Prostate gland (tissue), 2 donors: ENCODE results near the gene ACOXL. TPM values are rescaled to one million over a fixed set of nuclear protein-coding genes. Genes with fewer than 3 reads are reported as not detected.

Source experiments
- DNase-seq: peaks from one replicate; pipeline ENCODE4 v3.0.0-alpha.2; 2019; ENCODE audit warnings: low spot score
- H3K27ac ChIP-seq, 2 donors: fragments of 200-600 bp; sonication (generic); 2 replicates each; pipeline ENCODE4 v1.5.1; 2017 to 2019
- H3K27me3 ChIP-seq: fragments of 200-600 bp; sonication (generic); replicated peaks from 2 replicates; pipeline ENCODE4 v1.5.1; 2019; ENCODE audit not compliant: insufficient read depth
- H3K36me3 ChIP-seq, 2 donors: fragments of 200-600 bp; sonication (generic); 1 replicate in 1 of 2; 2 replicates in 1 of 2; pipeline versions ENCODE4 v1.5.1 to v1.8.1; 2017 to 2019
- H3K4me1 ChIP-seq: fragments of 200-600 bp; sonication (generic); replicated peaks from 2 replicates; pipeline ENCODE4 v1.5.1; 2019
- H3K4me3 ChIP-seq, 2 donors: fragments of 200-600 bp; sonication (generic); 2 replicates each; pipeline ENCODE4 v1.5.1; 2017 to 2019
- H3K9me3 ChIP-seq: fragments of 200-600 bp; sonication (generic); 2 replicates; pipeline ENCODE4 v1.5.1; 2017
- CTCF ChIP-seq, 4 experiments: fragments of 200-600 bp in 2 of 4; fragments of 450-650 bp in 2 of 4; sonication (generic) in 2 of 4; IDR thresholded peaks; 1 replicate in 3 of 4; 2 replicates in 1 of 4; pipeline ENCODE4 v1.5.1; 2016 to 2019; ENCODE audit warnings: antibody characterized with exemption in 4 of 4, mild to moderate bottlenecking in 2 of 4, moderate library complexity in 2 of 4
- POLR2A ChIP-seq: fragments of 450-650 bp; IDR thresholded peaks from one replicate; pipeline ENCODE4 v1.6.1; 2016; ENCODE audit warnings: antibody characterized with exemption, mild to moderate bottlenecking
- POLR2AphosphoS5 ChIP-seq: sonication (generic); formaldehyde crosslinking; IDR thresholded peaks from one replicate; pipeline ENCODE4 v1.6.1; 2017; ENCODE audit warnings: antibody characterized with exemption
- WGBS: methylation state at CpG from one replicate; pipeline ENCODE4 v1.1.5; 2018; 5-methylcytosine and 5-hydroxymethylcytosine counted together
- intact Hi-C: fragments of 100-400 bp; cut with DNase I; formaldehyde crosslinking; loops from one replicate; pipeline ENCODE4 v1.14.2; 2022
- total RNA-seq, 2 donors: library from RNA; depleted of rRNA; stranded (reverse); fragments of >200 nt; gene quantifications; one replicate each; pipeline ENCODE4 v1.1.0, GENCODE V29; 2016

ACOXL gene
- total RNA-seq, 2 donors from 2014 or later: 8.0 to 8.3 TPM

- H3K36me3 ChIP-seq: no peaks in the 10 kb centered on the region
- no peaks in the 10 kb centered on the region for H3K27me3 ChIP-seq
- no peaks in the 10 kb centered on the region for H3K4me1 ChIP-seq
- intact Hi-C loops: no loop called here
- no peak overlapping the region for H3K4me3 ChIP-seq
- no peak for DNase-seq
- 95% methylated on average over 3 of the region's 3 CpGs for WGBS
- no peaks in the 10 kb centered on the region for H3K9me3 ChIP-seq
- no peak overlapping the region for H3K27ac ChIP-seq
- no peak for TF ChIP-seq POLR2A
- no peak for TF ChIP-seq CTCF (IDR thresholded peaks at IDR 0.05)
- TF ChIP-seq POLR2AphosphoS5: no peak
Measured at GRCh38 chr2:110878150-110878549, 145.8 kb downstream of the ACOXL start.

DNA sequence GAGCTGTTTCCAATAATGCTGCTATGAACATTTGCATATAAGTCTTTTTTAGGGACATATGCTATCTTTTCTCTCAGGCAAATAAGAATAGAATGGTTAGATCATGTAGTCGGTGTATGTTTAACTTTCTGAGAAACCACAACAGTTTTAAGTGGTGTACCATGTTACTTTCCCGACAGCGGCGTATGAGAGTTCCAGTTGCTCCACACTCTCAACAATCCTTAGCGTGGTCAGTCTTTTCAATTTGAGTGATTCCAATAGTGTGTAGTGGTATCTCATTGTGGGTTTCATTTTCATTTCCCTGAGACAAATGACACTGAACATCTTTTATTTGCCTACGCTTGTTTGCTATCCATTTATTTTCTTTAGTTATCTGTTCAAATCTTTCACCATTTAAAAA is 149.5 kb downstream of the ACOXL start:
- H3K4me1 ChIP-seq: no peaks in the 10 kb centered on the region
- H3K36me3 ChIP-seq: no peaks in the 10 kb centered on the region
- H3K9me3 ChIP-seq: no peaks in the 10 kb centered on the region
- intact Hi-C loops: no loop called here
- H3K4me3 ChIP-seq: no peak overlapping the region
- TF ChIP-seq POLR2A (no peak), CTCF (IDR thresholded peaks at IDR 0.05) (no peak), POLR2AphosphoS5 (no peak)
- DNase-seq: no peak
- H3K27me3 ChIP-seq: no peaks in the 10 kb centered on the region
- 75% methylated on average over 6 of the region's 6 CpGs for WGBS
- no peak overlapping the region for H3K27ac ChIP-seq

GRCh38 chr2:110883406-110883805 is 151.0 kb downstream of the ACOXL start:
- intact Hi-C loops: no loop called here
- 100% methylated on average over 1 of the region's 1 CpG for WGBS
- H3K4me1 ChIP-seq: no peaks in the 10 kb centered on the region
- TF ChIP-seq POLR2A (no peak), POLR2AphosphoS5 (no peak), CTCF (IDR thresholded peaks at IDR 0.05) (no peak)
- no peak overlapping the region for H3K27ac ChIP-seq
- no peaks in the 10 kb centered on the region for H3K36me3 ChIP-seq
- DNase-seq: no peak
- no peaks in the 10 kb centered on the region for H3K9me3 ChIP-seq
- H3K4me3 ChIP-seq: no peak overlapping the region
- no peaks in the 10 kb centered on the region for H3K27me3 ChIP-seq

DNA sequence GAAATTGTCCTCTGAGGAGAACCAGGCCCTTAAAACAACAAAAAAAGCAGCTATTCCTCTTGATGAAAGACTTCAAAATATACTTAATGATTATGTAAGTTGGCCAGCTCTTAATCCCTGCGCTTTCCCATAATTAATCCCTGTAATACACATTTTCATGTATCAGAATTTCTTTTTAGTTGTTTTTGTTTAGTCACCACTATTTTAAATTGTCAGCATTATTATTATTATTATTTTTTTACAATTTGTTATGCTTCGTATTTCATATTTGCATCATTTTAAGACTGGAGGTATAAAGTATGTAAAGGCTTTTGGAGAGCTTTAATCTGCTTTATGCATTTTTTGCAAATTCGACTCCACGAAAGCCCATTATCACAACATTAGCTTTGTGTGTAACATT is 152.9 kb downstream of the ACOXL start:
- Histone ChIP-seq H3K36me3 (no peaks in the 10 kb centered on the region), H3K9me3 (no peaks in the 10 kb centered on the region), H3K4me3 (no peak overlapping the region), H3K4me1 (no peaks in the 10 kb centered on the region), H3K27me3 (no peaks in the 10 kb centered on the region), H3K27ac (no peak overlapping the region)
- TF ChIP-seq CTCF (IDR thresholded peaks at IDR 0.05): no peak
- TF ChIP-seq POLR2AphosphoS5: no peak
- intact Hi-C loops: no loop called here
- DNase-seq: no peak
- WGBS: 80% methylated on average over 4 of the region's 4 CpGs

DNA sequence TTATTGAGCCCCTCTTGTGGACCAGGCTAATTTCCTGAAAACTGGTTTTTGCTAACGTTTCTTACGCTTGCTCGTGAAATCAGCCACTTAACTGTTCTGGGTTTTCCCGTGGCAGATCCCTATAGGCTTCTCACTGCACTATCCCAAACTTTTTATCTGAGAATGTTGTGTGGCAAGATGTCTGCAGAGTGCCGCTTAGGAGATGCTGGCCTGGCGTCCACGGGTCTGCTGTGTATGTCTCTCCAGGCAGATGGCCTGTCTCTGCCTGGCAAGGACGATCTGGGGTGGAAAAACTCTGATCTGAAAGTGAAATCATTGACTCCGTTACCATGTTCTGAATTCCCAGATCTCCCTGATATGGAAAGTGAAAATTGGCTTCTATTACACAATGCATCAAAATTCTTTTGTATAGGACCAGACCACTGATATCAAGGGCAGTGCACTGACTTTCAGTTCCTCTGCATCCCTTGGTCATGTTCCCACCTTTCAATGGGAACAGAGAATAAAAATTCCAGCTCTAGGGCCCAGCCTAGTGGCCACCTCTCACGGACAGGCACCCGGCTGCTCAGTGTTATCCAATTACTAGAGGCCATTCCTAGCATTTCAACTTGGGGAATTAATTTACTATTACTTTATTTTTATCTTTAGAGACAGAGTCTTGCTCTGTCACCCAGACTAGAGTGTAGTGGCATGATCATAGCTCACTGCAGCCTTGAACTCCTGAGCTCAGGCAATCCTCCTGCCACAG is 154.6 kb downstream of the ACOXL start:
- TF ChIP-seq CTCF (IDR thresholded peaks at IDR 0.05) (no peak), POLR2A (no peak), POLR2AphosphoS5 (no peak)

More for the DNA sequence above, 154.6 kb downstream of the ACOXL start:
- no peaks in the 10 kb centered on the region for H3K4me1 ChIP-seq
- no peak overlapping the region for H3K4me3 ChIP-seq
- no peak for DNase-seq
- no peaks in the 10 kb centered on the region for H3K27me3 ChIP-seq
- 77% methylated on average over 11 of the region's 11 CpGs for WGBS
- no peaks in the 10 kb centered on the region for H3K9me3 ChIP-seq
- no peaks in the 10 kb centered on the region for H3K36me3 ChIP-seq
- no peak overlapping the region for H3K27ac ChIP-seq
- intact Hi-C loops: no loop called here
